Measurements from ENCODE around the gene ZGRF1.
"Not testable (repeated sequence)": the region's sequence is repeated elsewhere in the genome, so short reads cannot be mapped to it uniquely, and the experiment has no call there.

The ZGRF1 gene

GRCh38 chr4:112636688-112637551 lies at the start of gene ZGRF1, which contains the start of gene LARP7:
Gene ZGRF1, minus strand, starts transcription at chr4:112636909. Its CDS starts 3,733 bp downstream, at chr4:112633176.
Gene LARP7, plus strand, starts transcription at chr4:112637143. Its CDS starts 7,527 bp downstream, at chr4:112644670.
- FAIRE-seq = peak; percentile 99

GRCh38 chr4:112680996-112681395 lies 44.3 kb upstream of the ZGRF1 start:
- no peak for FAIRE-seq

DNA sequence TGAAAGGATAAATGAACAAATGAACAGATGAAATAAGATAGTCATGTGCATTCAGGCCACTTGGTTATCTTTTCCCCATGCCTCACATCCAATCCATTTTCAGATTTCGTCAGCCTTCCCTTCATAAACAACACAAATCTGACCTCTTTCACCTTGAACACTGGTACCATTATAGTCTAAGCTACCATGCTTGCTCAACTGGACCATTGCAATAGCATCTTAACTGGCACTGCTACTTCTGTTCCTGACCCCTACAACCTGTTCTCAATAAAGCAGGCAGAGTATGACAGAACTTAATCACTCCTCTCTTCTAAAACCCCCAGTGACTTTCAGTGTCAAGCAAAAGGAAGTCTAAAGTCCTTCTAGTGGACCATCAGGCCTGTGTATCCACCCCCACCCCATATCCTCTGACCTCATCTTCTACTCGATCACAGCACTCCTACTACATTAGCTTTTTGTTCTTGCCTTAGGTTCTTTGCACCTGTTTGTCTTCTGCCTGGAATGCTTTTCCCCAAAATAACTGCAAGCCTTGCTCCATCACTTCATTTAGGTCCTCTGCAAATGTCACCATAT lies 40.9 kb upstream of the ZGRF1 start:
- no peak for FAIRE-seq

- no peak for FAIRE-seq
These were observed 37.7 kb upstream of the ZGRF1 start for GRCh38 chr4:112674376-112674775.

DNA sequence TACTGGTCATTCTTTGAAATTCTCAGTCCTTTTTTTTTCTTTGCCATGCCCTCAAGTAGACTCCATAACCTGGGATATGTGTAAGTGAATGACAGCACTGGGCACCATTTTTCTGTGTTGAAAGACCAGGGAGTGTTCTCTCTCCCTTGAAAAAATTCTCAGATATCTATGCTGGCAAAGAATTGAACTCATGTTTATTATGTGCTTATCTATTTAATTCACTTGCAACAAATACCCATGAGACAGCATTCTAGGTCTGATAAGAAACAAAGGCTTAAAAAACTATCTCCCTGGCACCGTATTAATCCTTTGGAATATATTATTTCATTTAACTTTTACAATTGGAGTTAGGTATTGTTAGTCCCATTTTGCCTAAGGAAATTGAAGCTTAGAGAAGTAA lies 37.0 kb upstream of the ZGRF1 start:
- no peak for FAIRE-seq

DNA sequence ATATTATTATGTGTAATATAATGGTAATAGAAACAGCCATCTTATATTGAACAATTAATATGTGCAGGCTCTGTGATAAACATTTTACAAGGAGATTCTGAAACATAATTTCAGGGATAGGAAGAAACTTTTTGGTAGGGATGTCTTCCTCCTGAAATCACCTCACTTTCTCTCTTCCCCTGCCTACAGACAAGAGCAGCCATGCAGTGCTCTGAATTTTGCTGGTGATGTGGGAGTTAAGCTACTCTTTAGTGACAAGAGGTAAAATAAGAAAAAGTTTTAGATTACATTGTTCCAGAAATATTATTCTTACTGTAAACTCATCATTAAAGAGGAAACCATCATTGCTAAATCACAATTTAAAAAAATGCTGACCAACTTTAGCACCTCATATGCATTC lies 36.4 kb upstream of the ZGRF1 start:
- no peak for FAIRE-seq

- no peak for FAIRE-seq
These were observed 31.4 kb upstream of the ZGRF1 start for GRCh38 chr4:112668131-112668530.

DNA sequence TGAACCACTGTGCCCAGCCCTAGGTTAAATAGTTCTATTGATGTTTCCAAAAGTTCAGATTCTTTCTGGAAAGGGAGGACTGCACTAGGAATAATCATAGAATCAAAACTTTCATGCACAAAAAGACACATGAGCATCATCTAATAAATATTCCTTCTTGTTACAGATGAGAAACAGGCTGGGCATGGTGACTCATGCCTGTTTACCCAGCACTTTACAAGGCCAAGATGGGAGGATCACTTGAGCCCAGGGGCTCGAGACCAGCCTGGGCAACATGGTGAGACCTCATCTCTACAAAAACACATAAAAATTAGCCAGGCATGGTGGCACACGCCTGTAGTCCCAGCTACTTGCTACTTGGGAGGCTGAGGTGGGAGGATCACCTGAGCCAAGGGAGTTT lies 27.9 kb upstream of the ZGRF1 start:
- FAIRE-seq = no peak

- FAIRE-seq = not testable (repeated sequence)
These were observed 19.4 kb upstream of the ZGRF1 start for GRCh38 chr4:112656115-112656514.

- no peak for FAIRE-seq
These were observed 18.6 kb upstream of the ZGRF1 start for GRCh38 chr4:112655270-112655669.

DNA sequence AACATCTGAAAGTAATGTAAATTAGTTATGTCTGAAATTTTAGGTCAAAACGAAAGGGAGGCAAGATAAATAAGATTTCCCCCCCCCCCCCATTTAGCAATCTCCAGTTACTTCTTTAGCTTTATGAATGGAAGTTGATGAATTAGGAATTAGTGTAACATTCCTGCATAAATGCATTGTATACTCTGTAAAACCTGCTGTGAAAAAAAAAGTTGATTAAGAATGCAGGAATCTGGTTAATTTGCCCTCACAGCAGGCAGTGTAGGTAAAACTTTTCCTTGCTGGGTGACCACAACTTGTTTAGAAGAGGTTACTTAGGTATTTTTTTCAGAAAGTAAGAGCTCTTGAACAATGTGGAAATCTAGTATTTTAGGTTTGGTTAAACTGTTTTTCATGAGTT lies 15.5 kb upstream of the ZGRF1 start:
- FAIRE-seq = no peak

DNA sequence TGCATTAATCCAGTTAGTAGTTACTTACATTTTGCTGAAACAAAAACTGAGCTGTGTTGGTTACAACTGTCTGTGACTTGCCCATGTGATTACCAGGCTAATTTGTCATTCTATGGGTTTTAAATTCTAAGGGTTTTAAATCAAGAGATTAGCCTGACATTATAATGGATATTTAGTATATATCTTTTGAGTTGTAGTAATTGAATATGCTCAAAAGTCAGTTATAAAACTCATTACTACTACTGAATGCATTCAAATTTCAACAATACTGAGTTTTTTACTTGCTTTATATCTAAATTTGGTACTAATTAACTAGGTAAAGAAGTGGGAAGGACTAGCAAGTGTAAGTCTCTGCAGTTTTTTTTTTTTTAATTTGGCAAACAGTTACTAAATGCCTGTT lies 14.9 kb upstream of the ZGRF1 start:
- FAIRE-seq = peak; percentile 28

DNA sequence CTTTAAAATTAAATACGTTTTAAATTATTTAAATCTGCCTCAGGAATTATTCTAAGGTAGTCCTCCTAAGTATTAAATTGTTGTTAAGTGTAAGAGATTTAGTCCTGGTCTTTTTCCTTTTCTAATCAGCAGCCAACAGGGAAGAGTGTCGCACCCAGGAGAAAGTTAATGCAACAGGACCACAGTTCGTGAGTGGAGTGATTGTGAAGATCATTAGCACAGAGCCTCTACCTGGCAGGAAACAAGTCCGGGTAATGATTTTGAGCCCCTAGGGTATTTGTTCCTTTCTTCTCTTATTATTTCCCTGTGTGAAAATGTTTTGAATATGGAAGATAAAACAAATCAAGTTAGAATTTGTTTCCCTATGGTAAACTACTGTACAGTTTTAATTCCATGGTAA lies 13.6 kb upstream of the ZGRF1 start:
- no peak for FAIRE-seq

DNA sequence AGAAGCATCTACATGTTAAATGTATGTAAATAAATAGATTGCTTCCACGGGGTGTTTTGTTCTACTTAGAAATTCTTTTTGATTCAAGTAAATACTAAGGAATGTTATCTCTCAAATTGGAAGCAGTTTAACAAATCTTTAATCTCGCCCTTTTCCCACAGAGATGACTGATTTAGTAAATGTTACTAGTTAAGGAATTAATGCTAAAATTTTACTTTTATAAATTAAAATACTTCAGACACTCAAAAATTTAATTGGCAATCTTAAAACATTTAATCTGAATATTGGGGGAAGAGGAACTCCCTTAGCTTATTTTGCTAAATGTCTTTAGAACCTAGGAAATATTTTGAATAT lies 12.3 kb upstream of the ZGRF1 start:
- FAIRE-seq = peak; percentile 15

DNA sequence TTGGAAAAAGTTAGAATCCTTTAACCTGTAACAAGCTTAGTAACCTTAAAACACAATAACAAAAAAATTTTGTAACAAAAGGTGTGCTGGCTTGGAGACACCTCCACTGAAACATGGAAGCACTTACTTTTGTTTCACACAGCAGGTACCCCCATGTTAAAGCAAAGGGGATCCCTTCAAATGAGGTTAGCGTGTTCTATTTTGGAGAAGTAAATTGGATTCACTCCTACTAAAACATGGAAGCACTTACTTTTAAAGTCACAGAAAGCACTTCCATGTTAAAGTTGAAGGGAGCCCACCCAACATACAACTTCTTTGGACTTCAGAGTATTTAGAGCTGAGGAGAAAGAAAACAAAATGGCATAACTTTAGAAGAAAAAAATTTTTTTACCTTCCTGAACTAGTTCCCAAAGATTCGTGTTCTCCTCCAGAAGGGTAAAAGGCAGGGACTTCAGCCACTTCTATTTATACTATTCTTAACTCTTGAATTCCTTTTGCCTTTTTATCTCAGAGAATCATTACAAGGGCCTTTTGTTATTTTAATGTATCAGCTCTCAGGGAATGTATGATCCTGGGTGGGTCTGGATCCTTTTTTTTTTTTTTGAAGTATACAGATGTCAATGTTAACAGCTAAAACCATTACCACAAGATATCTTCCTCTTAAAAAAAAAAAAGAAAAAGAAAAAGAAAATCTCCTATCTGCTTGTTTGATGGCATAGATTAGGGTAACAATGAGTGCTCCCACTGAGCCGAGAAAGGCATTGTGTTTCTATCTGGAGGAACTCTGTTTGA lies 11.8 kb upstream of the ZGRF1 start:
- FAIRE-seq = no peak

DNA sequence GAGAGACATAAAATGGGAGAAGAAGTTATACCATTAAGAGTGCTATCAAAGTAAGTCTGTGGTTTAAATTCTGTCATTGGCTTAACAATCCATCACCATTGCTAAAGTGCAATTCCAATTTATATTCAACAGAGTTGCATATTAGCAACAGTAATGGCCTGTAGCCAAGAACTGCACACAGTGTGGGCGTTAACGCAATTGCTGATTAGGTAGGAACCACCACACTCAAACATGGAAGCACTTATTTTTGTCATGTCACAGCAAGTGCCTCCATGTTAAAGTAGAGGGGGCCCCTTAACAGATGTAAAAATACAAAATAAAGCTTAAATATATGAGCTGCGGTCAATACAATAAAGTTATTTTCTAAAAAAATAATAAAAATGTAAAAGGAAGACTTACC lies 11.1 kb upstream of the ZGRF1 start:
- FAIRE-seq = no peak

DNA sequence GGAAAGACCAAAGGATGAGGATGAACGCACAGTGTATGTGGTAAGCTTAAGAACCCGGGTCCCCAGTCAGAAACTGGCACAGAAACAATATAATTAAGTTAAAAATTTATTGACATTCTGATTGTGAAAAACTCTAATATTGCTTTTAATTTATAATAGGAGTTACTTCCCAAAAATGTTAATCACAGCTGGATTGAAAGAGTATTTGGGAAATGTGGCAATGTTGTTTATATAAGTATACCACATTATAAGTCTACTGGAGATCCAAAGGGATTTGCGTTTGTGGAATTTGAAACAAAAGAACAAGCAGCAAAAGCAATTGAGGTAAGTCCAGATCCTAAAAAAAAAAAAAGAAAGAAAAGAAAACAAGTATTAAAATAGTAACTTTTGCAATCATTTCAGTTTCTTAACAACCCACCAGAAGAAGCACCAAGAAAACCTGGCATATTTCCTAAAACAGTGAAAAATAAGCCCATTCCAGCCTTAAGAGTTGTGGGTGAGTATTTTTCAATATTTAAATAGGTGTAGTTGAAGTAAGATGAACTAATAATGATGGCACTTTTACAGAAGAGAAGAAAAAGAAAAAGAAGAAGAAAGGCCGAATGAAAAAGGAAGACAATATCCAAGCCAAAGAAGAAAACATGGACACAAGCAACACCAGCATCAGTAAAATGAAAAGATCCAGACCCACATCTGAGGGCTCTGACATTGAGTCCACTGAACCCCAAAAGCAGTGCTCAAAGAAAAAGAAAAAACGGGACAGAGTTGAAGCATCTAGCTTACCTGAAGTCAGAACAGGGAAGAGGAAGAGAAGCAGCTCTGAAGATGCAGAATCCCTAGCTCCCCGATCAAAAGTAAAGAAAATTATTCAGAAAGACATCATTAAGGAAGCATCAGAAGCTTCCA lies 10.2 kb upstream of the ZGRF1 start:
- no peak for FAIRE-seq

- no peak for FAIRE-seq
These were observed 9.0 kb upstream of the ZGRF1 start for GRCh38 chr4:112645541-112646329.

GRCh38 chr4:112644595-112645535 lies 8.2 kb upstream of the ZGRF1 start:
- not testable (repeated sequence) for FAIRE-seq

- no peak for FAIRE-seq
These were observed 5.8 kb upstream of the ZGRF1 start for GRCh38 chr4:112642526-112642925.

DNA sequence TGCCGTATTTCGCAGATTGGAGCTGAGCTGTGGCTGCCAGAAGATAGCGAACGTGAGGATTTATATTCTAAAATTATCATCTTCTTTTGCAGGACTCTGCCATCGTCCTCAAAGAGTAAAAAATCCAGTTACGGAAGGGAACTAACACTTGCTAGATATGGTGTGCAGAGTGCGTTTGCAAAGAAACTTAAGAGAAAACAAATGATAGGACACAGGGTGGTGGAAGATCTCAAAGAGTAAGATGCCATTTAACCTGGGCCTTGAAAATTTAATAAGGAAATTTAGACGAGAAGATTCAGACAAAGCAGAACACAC lies 800 bp upstream of the ZGRF1 start:
- FAIRE-seq = no peak
